DND-41 (cell line): ENCODE results near the gene FAM131C.

Experiments used
- ATAC-seq: fragments of 200-7000 bp; cut with Tn5 transposase; 3 replicates; pipeline ENCODE4 v1.9.1; 2021; ENCODE audit warnings: low read depth; ENCODE audit not compliant: insufficient read depth
- DNase-seq: peaks from one replicate; pipeline ENCODE4 v3.0.0-alpha.2; 2020
- H2AFZ ChIP-seq: 2 replicates; pipeline ENCODE4 v1.6.0; 2012; ENCODE audit warnings: low read depth, low read length
- H3K27ac ChIP-seq: 2 replicates; pipeline ENCODE4 v1.5.1; 2012; ENCODE audit warnings: low read length, inconsistent platforms
- H3K27me3 ChIP-seq: fragments of 200-600 bp; sonication (generic); 2 replicates; pipeline ENCODE4 v1.6.0; 2012; ENCODE audit warnings: low read length, mild to moderate bottlenecking, inconsistent platforms; ENCODE audit not compliant: insufficient read depth, poor library complexity
- H3K36me3 ChIP-seq: 2 replicates; pipeline ENCODE4 v1.5.1; 2012; ENCODE audit warnings: low read length, inconsistent platforms; ENCODE audit not compliant: insufficient read depth
- H3K4me1 ChIP-seq: 2 replicates; pipeline ENCODE4 v1.5.1; 2012; ENCODE audit warnings: mild to moderate bottlenecking, low read length; ENCODE audit not compliant: insufficient read depth
- H3K4me2 ChIP-seq: 2 replicates; pipeline ENCODE4 v1.6.0; 2012; ENCODE audit warnings: mild to moderate bottlenecking, moderate library complexity, low read length, inconsistent platforms; ENCODE audit not compliant: insufficient read depth
- H3K4me3 ChIP-seq, 2 experiments: fragments of 200-600 bp in 1 of 2; shearing (Covaris generic) in 1 of 2; 2 replicates each; pipeline ENCODE4 v1.5.1; 2012 to 2016; ENCODE audit warnings: inconsistent platforms in 2 of 2, low read length in 2 of 2, mild to moderate bottlenecking in 2 of 2, low read depth in 1 of 2, moderate library complexity in 1 of 2
- H3K79me2 ChIP-seq: 2 replicates; pipeline ENCODE4 v1.6.0; 2012; ENCODE audit warnings: low read length, inconsistent platforms; ENCODE audit not compliant: insufficient read depth
- H3K9ac ChIP-seq: 2 replicates; pipeline ENCODE4 v1.6.0; 2012; ENCODE audit warnings: low read depth, mild to moderate bottlenecking, inconsistent platforms, low read length, moderate library complexity
- H3K9me3 ChIP-seq: 2 replicates; pipeline ENCODE4 v1.5.1; 2012; ENCODE audit warnings: low read length, moderate library complexity, mild to moderate bottlenecking, inconsistent platforms; ENCODE audit not compliant: insufficient read depth, severe bottlenecking
- H4K20me1 ChIP-seq: 2 replicates; pipeline ENCODE4 v1.6.0; 2012; ENCODE audit warnings: low read length; ENCODE audit not compliant: insufficient read depth
- CTCF ChIP-seq: IDR thresholded peaks from 2 replicates; pipeline ENCODE4 v1.5.1; 2012; ENCODE audit warnings: borderline replicate concordance, low read length, moderate library complexity, mild to moderate bottlenecking; ENCODE audit not compliant: poor library complexity, severe bottlenecking; ENCODE audit errors: extremely low read depth
- EZH2 ChIP-seq: IDR thresholded peaks from 3 replicates; pipeline ENCODE4 v1.6.1; 2012; ENCODE audit warnings: borderline replicate concordance, low read depth, mild to moderate bottlenecking, moderate library complexity, low read length, inconsistent platforms; ENCODE audit not compliant: severe bottlenecking

Gene FAM131C

GRCh38 chr1:16092097-16092922, 18.9 kb upstream of the FAM131C start:
- Histone ChIP-seq H3K36me3 (no peaks in the 10 kb centered on the region), H3K4me3 (no peak overlapping the region), H3K27ac (no peak overlapping the region), H2AFZ (no peak overlapping the region), H3K9me3 (no peaks in the 10 kb centered on the region), H3K79me2 (no peaks in the 10 kb centered on the region), H3K4me1 (no peaks in the 10 kb centered on the region), H3K4me2 (no peak overlapping the region), H3K9ac (no peak overlapping the region), H4K20me1 (peaks cover 8% of the 10 kb centered on the region; the same call in 1 of the 2 replicates), H3K27me3 (no peaks in the 10 kb centered on the region)
- TF ChIP-seq EZH2 (no peak), CTCF (no peak)
- DNase-seq (no peak), ATAC-seq (no peak)

DNA sequence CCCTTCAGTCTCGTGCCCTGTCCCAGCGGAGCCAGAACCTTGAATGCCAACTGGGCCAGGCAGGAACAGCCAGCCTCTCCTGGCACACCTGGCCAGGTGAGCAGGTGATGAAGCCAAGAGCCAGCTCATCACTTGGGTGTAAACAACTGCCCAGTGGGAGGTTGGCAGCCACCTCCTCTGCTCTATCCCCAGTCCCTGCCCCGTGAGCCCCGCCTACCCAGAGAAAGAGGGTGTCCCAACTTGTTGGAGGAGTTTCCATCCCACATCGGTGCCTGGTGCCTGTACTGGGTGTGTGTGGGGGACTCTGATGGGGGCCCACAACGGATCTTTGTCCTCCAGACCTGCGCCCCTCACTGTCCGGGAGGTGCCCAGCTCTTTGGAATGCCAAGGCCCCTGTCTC, 17.8 kb upstream of the FAM131C start:
- no peak overlapping the region for H3K9ac ChIP-seq
- H3K4me1 ChIP-seq, result no peaks in the 10 kb centered on the region
- H3K27me3 ChIP-seq, result no peaks in the 10 kb centered on the region
- no peaks in the 10 kb centered on the region for H3K79me2 ChIP-seq
- H3K4me2 ChIP-seq, result no peak overlapping the region
- no peak overlapping the region for H2AFZ ChIP-seq
- no peak overlapping the region for H3K4me3 ChIP-seq
- DNase-seq (no peak), ATAC-seq (no peak)
- H3K9me3 ChIP-seq, result no peaks in the 10 kb centered on the region
- TF ChIP-seq CTCF (no peak), EZH2 (no peak)
- no peak overlapping the region for H3K27ac ChIP-seq
- no peaks in the 10 kb centered on the region for H3K36me3 ChIP-seq
- H4K20me1 ChIP-seq, result peaks cover 8% of the 10 kb centered on the region; the same call in 1 of the 2 replicates

DNA sequence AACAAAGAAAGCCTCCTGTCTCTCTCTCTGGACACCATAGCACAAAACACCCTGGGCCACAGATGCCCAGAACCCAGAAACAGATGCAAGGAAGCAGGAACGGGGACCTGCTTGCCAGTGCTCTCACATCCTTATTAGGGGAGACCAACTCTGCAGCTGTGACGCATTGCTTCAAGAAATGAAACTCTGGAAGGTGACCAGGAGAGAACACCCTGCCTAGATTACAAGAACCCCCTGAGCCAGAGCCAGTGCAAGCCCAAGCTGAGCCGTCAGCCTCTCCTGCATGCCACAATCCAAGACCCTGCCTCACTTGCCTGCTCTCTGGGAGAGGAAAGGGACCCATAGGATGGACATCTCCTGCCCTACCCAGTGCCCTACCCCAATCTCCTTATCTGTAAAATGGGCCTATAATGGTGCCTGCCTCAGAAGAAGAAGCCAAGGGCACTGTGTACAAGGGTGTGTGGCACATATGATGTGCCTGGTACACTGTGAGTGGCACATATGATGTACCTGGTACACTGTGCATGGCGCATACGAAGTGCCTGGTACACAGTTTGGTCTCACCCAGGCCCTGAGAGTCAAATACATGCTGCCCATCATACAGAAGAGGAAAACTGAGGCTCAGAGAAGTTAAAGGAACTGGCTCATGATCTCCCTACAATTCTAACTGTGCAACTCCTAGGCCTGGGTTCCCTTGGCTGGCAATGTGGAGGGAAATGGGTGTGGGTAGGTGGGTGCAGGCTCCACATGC, 16.8 kb upstream of the FAM131C start:
- DNase-seq (no peak), ATAC-seq (no peak)
- H3K9me3 ChIP-seq, result no peaks in the 10 kb centered on the region
- no peaks in the 10 kb centered on the region for H3K4me1 ChIP-seq
- no peaks in the 10 kb centered on the region for H3K36me3 ChIP-seq
- H3K27ac ChIP-seq, result no peak overlapping the region
- H3K79me2 ChIP-seq, result no peaks in the 10 kb centered on the region
- H3K9ac ChIP-seq, result no peak overlapping the region
- H4K20me1 ChIP-seq, result peaks cover 8% of the 10 kb centered on the region; the same call in 1 of the 2 replicates
- TF ChIP-seq EZH2, result no peak
- no peak for TF ChIP-seq CTCF
- no peak overlapping the region for H2AFZ ChIP-seq
- H3K4me2 ChIP-seq, result no peak overlapping the region
- no peak overlapping the region for H3K4me3 ChIP-seq
- H3K27me3 ChIP-seq, result no peaks in the 10 kb centered on the region
